RPMI8226 (cell line): ENCODE results near the gene NR1H4.
"Not testable (repeated sequence)": the region's sequence is repeated elsewhere in the genome, so short reads cannot be mapped to it uniquely, and the experiment has no call there.

Source experiments
- DNase-seq: peaks from one replicate; pipeline ENCODE4 v3.0.0-alpha.2; 2015

NR1H4 gene

DNA sequence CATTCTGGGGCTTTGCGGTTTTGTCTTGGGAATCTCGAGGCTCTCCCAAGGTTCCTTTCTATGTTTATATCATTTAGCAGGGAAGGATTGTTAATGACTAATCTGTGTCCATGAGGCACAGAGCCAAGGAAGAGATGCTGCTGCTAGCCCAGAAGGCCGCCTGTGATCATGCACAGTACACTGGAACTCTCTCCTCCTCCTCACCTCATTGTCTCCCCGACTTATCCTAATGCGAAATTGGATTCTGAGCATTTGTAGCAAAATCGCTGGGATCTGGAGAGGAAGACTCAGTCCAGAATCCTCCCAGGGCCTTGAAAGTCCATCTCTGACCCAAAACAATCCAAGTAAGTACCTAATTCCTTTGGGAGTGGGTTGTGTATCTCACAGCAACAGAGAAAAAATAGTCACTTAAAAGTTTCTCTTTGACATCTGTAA is at the start of gene NR1H4:
Gene NR1H4, plus strand, starts transcription at position 151 of the 435 bp plus-strand sequence. CDS start 19,458 bp downstream, outside the sequence.
- no peak for DNase-seq

DNA sequence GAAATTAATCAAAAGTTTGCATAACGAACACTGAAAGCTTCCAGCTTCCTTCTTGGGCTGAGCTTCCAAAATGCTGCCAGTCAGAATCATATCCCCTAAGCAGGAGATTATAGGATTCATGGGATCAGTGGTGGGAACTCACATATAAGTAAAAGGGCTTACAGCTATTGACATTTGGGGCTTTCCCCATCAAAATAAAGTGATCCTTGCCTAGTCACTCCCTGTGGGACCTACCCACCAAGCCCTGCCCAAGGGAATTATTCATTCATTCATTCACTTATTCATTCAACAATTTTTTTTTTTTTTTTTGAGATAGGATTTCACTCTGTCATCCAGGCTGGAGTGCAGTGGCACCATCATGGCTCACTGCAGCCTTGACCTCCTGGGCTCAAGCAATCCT is 47.5 kb upstream of the NR1H4 start:
- DNase-seq: no peak

DNA sequence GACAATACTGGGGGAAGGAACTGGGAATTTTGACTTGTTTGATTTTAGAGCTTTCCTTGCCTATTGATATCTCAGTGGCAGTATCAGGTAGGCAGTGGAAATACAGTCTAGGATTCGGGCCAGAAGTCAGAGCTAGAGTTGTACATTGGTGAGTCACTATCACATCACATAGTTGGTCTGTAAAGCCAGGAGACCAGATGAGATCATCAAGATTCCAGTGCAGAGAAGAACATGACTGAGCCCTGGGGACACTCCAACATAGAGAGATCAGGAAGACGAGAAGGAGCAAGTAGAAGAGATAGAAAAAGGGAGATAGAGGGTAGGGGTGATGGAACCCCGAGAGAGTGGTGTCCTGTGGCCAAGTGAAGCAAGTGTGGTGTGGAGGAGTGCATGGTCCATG is 46.6 kb upstream of the NR1H4 start:
- DNase-seq: no peak

DNA sequence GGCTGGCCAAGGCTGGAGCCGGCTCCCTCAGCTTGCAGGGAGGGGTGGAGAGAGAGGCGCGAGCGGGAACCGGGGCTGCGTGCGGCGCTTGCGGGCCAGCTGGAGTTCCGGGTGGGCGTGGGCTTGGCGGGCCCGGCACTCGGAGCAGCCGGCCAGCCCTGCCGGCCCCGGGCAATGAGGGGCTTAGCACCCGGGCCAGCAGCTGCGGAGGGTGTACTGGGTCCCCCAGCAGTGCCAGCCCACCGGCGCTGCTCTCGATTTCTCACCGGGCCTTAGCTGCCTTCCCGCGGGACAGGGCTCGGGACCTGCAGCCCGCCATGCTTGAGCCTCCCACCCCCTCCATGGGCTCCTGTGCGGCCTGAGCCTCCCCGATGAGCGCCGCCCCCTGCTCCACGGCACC is 43.4 kb upstream of the NR1H4 start:
- DNase-seq: not testable (repeated sequence)

DNA sequence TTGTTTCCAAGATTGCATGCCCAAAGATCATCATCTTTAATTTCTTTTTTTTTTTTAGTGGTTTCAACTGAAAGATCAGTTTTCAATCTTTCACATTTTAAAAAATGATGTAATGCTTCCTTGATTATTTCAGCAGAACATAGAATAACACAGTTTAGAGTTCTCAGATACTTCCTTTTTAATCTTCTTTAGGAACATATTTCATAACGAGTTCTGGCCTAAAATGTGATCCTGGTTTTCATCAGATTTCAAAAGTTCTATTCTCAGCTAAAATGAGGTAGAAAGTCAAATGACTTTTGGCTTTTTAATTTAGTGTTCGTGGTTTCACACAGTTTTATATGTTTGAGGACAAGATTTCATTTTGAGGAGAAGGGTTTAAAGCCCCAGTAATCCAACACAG is 40.0 kb upstream of the NR1H4 start:
- no peak for DNase-seq

DNA sequence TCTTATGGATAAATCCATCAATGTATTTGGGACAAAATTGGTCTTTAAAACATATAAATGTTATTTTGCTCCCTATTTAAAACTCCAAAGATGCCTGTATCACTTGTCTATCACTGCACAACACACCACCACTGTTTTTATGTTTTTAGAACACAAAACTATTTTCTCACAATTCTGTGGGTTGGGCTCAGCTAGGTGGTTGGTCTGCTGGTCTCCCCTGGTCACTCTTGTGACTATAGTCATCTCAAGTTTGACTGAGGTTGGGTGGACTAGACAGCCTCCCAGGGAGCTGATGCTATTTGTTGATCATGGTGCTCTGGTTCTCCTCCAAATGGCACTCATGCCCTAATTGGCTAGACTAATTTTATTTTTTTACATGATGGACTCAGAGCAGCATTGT is 39.5 kb upstream of the NR1H4 start:
- no peak for DNase-seq

DNA sequence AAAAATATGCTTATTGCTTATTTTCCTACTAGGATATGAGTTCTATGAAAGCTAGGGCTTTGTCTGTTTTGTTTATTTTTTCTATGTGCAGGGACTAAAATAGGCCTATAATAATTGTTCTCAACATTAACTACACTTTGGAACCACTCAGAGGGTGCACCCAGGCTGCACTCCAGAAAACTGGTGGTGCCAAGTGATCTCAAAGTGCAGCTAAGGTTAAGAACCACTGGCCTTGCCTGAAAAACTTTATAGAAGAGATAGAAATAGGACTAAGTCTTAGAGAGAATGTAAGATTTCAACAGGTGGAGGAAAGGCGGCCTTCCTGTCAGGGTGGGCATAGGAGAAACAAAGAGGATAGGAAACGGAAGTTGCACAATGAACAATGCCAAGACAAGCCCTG is 37.7 kb upstream of the NR1H4 start:
- DNase-seq: no peak

DNA sequence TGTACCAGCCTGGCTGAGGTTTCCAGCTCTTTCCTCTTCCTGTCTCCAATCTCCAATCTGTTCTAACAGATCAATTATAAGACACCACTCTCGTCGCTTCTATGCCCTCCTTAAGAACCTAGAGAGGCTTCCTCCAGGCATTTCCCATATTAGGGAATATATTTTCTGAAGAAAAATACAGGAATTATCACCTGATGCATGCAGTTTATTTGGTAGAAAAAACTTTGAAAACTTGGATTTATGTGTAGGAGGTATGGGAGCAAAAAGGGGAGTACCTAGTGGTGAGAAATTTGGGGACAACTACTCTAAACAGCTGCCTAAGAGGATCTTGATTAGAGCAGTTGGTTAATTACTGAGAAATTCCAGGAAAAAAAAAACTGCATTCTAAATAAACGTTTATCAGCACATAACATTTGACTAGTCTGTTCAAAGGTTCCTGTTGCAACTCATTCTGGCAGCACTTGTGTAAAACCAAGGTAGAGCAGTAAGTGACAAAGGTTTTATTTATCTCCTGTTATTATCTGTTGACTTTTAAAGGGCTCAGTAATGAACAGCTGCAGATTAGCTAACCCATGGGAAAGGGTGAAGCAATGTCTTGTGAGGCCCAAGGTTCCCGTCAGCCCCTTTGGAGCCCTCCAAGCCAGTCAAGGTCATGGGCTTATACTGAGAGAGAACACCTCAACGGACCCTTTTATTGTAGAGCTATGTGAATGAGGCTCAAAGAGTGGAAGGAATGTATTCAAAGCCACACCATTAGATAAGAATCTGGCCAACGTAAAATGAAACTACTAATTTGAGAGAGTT is 36.4 kb upstream of the NR1H4 start:
- no peak for DNase-seq

DNA sequence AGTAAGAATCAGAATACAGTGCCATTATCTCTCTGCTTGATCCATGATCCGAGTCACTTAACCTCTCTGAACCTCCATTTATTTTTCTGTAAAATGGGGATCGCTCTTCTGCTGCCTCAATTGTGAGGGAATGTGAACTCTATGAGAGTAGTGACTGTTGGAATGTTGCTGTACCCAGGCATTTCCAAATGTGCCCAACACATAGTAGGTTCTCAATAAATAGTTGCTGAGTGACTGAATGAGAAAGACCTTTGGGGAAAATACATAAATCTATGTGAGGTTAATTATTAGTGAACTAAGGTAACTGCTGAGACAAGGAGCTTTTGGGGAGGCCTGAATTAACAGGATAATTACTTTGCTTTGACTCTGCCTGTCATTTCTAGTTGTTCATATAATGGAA is 33.9 kb upstream of the NR1H4 start:
- DNase-seq: no peak

DNA sequence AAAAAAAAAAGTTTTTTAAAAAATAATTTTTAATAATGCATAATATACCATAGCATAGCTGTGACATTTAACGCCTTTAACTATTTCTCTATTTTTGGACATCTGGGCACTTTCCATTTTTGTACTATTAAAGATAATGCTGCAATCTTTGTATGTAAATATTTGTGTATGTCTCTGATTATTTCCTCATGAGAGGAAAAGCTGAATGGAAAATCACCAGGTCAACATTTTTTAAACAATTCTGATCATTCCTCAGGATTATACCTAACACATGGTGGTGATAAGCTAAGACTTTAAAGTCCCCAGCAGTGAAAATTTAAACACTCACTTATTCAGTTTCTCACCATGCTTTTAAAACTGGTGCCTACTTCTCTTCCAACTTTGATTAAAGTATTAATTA is 31.3 kb upstream of the NR1H4 start:
- DNase-seq: no peak

DNA sequence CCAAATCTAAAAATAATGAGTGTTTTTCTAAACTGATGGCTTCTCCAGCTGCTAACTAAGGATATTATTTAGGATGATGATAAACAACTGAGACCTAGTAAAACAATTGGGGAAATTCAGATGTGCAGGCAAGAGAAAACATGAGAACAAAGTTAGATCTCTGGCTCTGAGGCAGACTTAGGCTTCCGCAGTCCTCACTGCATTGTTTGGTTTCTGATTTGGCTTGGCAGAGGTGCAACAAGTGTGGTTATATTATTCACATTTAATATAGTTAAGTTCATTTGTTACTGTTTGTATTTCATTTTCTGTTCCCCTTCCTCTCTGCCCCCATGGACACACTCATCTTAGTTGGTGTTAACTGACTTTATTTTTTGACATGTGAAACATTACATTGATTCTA is 30.2 kb upstream of the NR1H4 start:
- DNase-seq: no peak

DNA sequence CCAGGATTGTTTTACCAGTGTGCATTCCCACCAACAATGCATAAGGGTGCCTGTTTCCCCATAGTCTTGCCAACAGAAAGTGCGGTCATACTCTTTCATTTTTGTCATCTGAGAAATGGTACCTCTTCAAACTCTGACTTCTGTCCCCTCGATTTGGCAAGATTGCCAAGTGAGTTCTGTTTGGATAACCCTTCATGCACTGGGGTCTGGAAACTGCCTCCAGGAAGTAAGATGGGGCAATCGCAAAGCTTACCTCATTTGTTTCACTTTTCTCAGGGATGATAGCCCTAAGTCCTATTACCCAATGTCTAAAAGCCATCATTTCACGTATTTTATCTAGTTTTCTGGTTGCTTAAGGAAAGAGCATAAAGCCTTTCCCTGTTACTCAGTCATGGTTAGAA is 28.6 kb upstream of the NR1H4 start:
- DNase-seq: no peak

DNA sequence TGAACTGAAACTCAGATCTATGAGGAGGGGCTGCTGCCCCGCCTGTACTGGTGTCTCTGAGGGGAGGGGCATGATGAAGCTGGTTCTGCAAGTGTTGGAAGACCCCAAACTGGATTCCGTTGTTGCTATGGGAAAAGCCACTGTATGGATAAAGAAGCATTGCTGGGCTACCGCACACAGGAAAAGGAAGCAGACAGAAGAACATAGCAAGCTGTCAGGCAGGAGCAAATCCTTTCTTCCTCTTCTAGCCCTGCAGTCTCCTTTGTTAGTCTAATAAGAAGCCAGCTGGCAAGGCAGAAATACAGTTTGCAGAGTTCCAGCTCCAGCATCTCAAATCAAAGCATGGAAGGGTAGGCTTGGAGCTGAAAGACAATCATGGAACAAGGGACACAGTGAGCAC is 26.3 kb upstream of the NR1H4 start:
- no peak for DNase-seq

DNA sequence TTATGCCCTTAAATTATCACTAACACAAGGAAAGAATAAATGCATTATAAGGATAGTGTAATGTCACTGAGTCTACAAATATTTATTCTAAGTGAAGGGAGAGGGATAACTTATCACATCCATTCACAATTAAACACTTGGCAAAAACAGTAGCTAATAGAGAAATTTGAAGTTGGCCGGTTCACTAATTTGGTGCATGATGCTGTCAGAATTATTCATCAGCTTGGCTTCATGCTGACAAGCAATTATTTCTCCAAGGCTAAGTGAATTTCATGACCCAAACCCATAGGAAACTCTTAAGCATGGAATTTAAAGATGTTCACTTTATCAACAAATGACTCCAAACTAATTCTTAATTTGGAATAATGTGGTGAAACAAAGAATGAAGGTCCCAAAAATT is 25.0 kb upstream of the NR1H4 start:
- DNase-seq: no peak

DNA sequence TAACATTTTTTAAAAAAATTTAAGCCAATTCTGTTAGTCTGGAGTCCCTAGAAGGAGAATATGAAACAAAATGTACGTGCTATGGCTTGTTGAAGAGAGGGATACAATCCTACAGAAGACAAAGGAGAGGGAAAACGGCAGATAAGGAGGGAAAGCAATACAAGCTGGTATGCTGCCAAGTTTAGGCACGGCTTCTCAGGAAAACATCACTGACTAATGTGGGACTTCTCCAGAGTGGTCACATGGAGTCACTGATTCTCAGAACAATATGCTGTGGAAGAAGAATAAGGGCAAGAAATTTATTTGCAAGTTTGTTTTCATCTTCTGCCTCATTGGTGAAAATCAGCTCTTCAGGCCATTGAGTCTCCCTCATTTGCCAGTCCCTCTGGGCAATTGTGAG is 22.9 kb upstream of the NR1H4 start:
- no peak for DNase-seq

DNA sequence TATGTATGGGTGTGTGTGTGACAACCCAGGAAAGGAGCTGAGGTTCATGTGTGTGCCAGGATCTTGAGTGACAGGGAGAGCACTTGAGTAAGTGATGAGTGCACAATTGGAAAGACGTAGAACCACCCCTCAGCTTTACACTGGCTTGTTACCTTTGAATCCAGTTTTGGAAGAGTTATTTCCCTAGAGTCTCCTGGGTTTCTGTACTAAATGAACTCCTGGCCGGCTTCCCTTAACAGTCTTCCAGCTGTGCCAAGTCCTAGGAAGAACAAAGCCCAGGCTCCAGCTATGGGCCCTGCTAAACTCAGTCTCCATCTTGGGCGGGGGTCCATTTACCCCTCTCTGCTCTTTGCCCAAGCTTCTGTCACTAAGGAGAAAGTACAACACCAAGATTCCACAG is 19.7 kb upstream of the NR1H4 start:
- no peak for DNase-seq

DNA sequence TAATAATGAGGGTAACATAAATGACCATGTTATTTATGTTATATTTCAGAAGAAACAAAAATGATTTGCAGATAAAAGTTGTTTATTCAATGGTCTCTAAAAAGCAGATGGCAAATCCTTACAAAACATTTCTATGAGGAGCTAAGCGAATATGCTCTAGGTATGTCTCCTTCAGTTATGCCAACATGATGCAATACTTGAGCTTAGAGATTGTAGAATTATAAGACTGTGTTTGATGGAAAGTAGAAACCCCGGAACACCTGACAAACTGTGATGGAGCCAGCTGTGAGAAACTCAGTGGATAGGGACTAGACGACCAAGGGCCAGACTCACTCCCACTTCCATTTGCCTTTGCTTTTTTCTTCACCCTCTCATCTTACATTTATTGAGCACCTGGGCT is 17.8 kb upstream of the NR1H4 start:
- no peak for DNase-seq

DNA sequence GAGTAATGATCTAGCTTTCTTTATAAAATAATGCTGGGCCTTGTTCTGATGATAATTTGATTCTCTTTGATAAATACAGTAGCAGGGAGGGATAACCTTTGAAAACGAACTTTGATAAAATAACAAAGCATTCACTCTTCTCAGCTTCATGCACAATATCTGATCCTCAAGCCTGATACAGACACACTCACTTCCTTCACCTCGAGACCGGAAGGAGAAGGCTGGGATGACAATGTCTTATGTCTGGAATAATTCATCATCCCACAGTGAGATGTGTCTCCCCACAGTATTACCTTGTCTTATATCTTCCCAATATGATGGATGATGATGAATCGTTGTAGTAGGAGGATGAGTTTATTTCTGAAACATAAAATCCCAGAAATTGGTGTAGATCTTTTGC is 15.5 kb upstream of the NR1H4 start:
- no peak for DNase-seq

DNA sequence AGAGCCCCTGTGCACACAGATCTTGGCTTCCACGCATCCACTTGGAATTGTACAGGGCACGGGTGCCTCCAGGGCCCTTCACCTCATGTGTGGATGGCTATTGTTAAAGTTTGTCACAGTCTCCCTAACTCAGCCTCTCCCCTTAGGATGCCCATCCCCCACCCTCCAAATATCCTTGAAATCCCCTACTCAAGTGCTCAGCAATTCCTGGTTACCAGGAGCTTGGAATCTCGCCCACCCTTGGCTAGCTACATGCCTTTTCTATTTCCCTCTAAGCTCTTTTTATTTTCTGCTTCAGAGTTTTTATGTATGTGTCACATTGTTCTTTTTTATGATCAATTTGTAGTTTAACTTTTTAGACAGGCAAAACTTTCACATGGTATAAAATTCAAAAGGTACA is 13.0 kb upstream of the NR1H4 start:
- DNase-seq: no peak

DNA sequence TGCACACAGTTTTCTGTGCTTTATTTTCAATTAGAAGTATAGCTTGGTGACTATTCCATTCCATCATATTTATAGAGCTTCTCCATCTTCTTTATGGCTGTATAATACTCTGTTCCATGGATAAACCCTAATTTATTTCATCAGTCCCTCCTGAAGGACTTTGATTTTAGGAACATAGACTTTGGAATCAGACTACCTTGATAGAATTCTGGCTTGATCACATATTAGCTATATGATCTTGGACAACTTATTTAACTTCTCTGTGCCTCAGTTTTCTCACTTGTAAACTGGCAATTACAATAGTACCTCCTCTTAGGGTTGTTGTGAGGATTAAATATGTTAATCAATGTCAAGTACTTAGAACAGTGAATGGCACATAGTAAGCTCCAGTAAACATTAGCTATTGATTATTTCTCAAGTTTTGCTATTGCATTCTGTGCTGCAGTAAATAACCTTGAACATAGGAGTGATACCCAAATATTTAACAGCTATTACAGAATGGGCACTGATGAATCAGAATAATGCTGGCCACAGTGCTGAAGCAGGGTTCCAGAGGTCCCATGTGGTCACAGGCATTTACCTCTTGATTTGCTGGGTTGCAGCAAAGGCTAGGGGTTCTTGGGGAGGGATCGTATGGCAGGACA is 12.2 kb upstream of the NR1H4 start:
- no peak for DNase-seq

DNA sequence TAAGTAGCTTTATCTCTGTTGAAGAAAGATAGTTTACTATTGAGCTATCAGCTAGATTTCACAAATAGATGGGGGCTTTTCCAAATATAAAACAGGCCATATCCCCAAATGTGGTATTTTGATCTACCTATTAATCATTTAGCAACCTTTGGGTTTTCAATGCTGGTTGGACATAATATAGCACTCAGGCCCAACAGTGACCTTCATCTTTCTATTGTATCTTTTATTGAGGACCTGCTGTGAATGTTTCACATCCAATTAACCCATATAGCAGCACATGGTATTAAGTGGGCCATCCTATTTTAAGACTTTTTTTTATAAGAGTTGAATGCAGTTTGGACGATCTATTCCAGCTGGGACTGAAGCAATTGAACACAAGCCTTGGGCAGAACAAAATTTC is 10.0 kb upstream of the NR1H4 start:
- DNase-seq: no peak

DNA sequence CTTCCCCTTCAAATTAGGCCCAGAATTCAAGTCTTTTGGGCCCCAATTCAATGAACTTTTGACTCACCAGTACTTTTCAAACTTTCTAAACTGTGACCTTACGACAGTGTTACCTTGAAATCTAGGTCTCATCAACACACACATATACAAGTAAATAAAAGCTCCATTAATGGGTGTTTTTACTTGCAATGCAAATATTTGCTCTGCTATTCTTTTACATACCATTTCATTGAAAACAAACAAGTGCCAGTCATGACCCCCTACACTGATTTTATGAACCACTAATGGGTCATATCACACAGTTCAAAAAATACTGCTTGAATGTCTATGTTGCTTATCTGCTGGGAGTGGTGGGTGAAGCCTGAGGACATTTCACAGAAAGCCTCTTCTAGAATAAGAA is 9.1 kb upstream of the NR1H4 start:
- DNase-seq: no peak

DNA sequence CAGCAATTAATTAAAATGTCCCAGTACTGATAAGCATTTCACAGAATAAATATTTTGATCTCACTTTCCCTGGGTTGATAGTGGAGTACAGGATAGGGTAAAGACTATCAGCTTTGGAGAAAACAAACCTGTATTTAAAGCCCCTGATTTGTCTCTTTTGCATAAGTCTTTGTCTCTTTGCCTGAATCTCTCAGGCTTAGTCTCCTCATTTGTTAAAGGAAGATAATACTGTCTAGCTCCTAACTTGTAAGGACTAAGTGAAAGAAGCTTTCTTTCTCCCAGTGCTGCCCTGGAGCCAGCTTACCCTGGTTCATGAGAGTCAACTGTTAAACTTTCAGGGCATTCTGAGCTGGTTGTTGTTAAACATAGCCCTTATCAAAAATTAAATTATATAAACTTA is 5.5 kb upstream of the NR1H4 start:
- DNase-seq: no peak

DNA sequence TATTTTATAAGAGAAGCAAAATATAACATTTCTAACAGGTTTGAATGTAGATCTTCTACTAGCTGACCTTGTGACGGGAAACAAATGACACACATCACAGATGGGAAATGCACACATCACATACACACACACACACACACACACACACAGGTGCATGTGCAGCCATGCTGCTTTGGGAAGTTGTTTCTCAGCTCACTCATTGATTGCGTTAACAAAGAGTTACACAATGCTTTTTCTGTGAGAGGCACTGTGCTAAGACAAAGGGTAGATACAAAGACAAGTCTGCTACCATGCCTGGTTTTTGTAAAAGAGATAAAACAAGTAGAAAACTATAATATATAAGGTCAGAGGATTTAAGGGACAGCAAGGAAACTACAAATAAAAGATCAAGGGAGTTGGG is 1.3 kb upstream of the NR1H4 start:
- no peak for DNase-seq
